ENCODE results near the gene FH. TPM values are rescaled to one million over a fixed set of nuclear protein-coding genes. Genes with fewer than 3 reads are reported as not detected.

The FH gene
- total RNA-seq, 2 experiments from 2014 or later = 44.0 to 72.1 TPM

DNA sequence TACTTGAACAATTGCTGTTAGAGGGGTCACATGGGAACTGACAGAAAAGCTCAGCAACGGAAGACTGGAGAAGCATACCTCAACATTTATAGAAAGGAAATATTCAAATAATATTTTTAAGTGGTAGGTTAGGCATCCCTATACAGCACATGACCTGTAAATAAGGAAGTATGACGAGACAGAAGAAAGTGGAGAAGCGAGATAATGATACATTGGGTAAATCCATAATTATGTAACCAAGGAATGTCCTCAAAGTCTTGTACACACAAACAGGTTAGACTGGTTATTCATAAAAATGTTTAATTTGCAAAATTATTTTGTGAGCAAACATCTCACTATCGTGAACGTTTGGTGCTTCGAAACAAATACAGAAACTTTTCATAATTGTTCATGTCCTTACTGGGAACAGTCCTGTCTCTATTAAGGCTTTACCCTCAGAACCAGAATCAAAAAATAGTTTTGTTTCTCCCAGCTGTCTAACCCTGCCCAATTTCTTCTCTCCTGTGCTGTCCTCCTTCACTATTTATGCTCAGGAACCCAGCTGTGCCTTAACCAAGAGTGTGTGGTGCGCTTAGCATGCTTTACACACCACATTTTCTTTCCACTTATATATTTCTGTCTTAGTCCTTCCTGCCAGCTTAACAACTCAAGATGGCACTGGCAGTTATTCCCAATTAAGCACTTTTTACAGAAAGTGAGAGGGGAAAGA lies 22.8 kb upstream of the FH start:
- H3K79me2 ChIP-seq (ENCODE audit: insufficient read depth, low read depth, low read length) = peaks cover 7% of the 10 kb centered on the region; the same call in 1 of the 2 replicates
- H2AFZ ChIP-seq (ENCODE audit: low read length) = peak overlapping the region; percentile 76
- H4K20me1 ChIP-seq (ENCODE audit: insufficient read depth, low read length) = no peaks in the 10 kb centered on the region
- peak overlapping the region; percentile 9 for H3K27ac ChIP-seq (ENCODE audit: low read depth, low read length, poor library complexity, severe bottlenecking)
- H3K4me3 ChIP-seq (ENCODE audit: low read depth, low read length, poor library complexity, severe bottlenecking) = peak overlapping the region; percentile 40
- intact Hi-C loops (cut with micrococcal nuclease; ENCODE audit: unreplicated experiment) = no loop called here
- peaks cover 14% of the 10 kb centered on the region for H3K36me3 ChIP-seq (ENCODE audit: insufficient read depth, low read length)
- H3K4me1 ChIP-seq (ENCODE audit: insufficient read depth, low read length, poor library complexity, severe bottlenecking) = peaks cover 15% of the 10 kb centered on the region
- POLR2A ChIA-PET = interaction anchor here (0.8 to 1.6 kb wide), 7 partner anchors 7 to 87 kb away, joined by 3 to 9 read pairs (median 4); partner anchors contain the start of genes FH and KMO
- TF ChIP-seq EZH2phosphoT487 (IDR thresholded peaks at IDR 0.05; ENCODE audit: borderline replicate concordance, low read depth, low read length) = no peak
- TF ChIP-seq, protein P1, sequence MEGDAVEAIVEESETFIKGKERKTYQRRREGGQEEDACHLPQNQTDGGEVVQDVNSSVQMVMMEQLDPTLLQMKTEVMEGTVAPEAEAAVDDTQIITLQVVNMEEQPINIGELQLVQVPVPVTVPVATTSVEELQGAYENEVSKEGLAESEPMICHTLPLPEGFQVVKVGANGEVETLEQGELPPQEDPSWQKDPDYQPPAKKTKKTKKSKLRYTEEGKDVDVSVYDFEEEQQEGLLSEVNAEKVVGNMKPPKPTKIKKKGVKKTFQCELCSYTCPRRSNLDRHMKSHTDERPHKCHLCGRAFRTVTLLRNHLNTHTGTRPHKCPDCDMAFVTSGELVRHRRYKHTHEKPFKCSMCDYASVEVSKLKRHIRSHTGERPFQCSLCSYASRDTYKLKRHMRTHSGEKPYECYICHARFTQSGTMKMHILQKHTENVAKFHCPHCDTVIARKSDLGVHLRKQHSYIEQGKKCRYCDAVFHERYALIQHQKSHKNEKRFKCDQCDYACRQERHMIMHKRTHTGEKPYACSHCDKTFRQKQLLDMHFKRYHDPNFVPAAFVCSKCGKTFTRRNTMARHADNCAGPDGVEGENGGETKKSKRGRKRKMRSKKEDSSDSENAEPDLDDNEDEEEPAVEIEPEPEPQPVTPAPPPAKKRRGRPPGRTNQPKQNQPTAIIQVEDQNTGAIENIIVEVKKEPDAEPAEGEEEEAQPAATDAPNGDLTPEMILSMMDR (conservative IDR thresholded peaks at IDR 0.05; ENCODE audit: low read length) = 0 out of 2 replicates have a peak, but pooled peaks have one; percentile 27
- DNase-seq (ENCODE audit: low spot score) = peak; percentile 33
- no TSS peak for BruUV-seq (replicated peaks)
- no peaks in the 10 kb centered on the region for H3K9me2 ChIP-seq (ENCODE audit: insufficient read depth, low read length)
- H3K4me2 ChIP-seq (ENCODE audit: low read length) = peak overlapping the region; percentile 58
- CTCF ChIA-PET (ENCODE audit: unreplicated experiment) = no interaction called here
- 0 out of 2 replicates have a peak, but pooled peaks cover 8% of the 10 kb centered on the region for H3K9me3 ChIP-seq (ENCODE audit: low read length)

GRCh38 chr1:241536969-241537368 lies 17.4 kb upstream of the FH start:
- Histone ChIP-seq H3K36me3 (ENCODE audit: insufficient read depth, low read length) (peaks cover 30% of the 10 kb centered on the region), H2AFZ (ENCODE audit: low read length) (no peak overlapping the region), H3K9me3 (ENCODE audit: low read length) (peaks cover 8% of the 10 kb centered on the region; the same call in 1 of the 2 replicates), H3K4me2 (ENCODE audit: low read length) (no peak overlapping the region), H3K79me2 (ENCODE audit: insufficient read depth, low read depth, low read length) (peaks cover 24% of the 10 kb centered on the region), H4K20me1 (ENCODE audit: insufficient read depth, low read length) (no peaks in the 10 kb centered on the region), H3K4me3 (ENCODE audit: low read depth, low read length, poor library complexity, severe bottlenecking) (no peak overlapping the region), H3K4me1 (ENCODE audit: insufficient read depth, low read length, poor library complexity, severe bottlenecking) (peaks cover 37% of the 10 kb centered on the region), H3K9me2 (ENCODE audit: insufficient read depth, low read length) (no peaks in the 10 kb centered on the region), H3K27ac (ENCODE audit: low read depth, low read length, poor library complexity, severe bottlenecking) (no peak overlapping the region)
- no TSS peak for BruUV-seq (replicated peaks)
- ChIA-PET CTCF (ENCODE audit: unreplicated experiment) (no interaction called here), POLR2A (interaction anchor here (0.6 to 1.9 kb wide), 7 partner anchors 10 to 262 kb away, joined by 3 to 8 read pairs (median 5); no protein-coding TSS in a partner anchor)
- TF ChIP-seq EZH2phosphoT487 (IDR thresholded peaks at IDR 0.05; ENCODE audit: borderline replicate concordance, low read depth, low read length) = no peak
- TF ChIP-seq, protein P1 (conservative IDR thresholded peaks at IDR 0.05; ENCODE audit: low read length) = no peak
- intact Hi-C loops (cut with micrococcal nuclease; ENCODE audit: unreplicated experiment) = no loop called here
- no peak for DNase-seq (ENCODE audit: low spot score)

DNA sequence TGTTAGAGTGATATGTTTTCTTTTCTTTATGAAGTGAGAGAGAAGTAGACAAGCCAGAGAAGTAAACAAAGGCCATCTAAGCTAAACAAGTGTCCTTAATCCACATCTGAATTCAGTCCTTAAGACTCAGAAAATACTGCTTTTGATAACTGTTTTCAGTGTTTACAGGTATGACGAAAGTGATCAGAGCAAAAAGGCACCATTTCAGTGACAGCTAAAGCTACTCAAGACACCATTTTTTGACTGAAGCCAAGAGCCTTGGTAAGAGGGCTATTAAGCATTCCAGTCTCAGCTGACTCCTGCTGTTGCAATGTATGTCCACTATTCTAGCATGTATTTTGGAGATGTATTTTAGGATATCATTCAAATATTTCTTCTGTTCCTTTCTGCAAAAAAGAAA lies 16.7 kb upstream of the FH start:
- TF ChIP-seq EZH2phosphoT487 (IDR thresholded peaks at IDR 0.05; ENCODE audit: borderline replicate concordance, low read depth, low read length) = no peak
- TF ChIP-seq, protein P1 (conservative IDR thresholded peaks at IDR 0.05; ENCODE audit: low read length) = no peak
- POLR2A ChIA-PET = interaction anchor here (0.6 to 1.9 kb wide), 8 partner anchors 10 to 1688 kb away, joined by 3 to 8 read pairs (median 4); no protein-coding TSS in a partner anchor
- Histone ChIP-seq H3K4me1 (ENCODE audit: insufficient read depth, low read length, poor library complexity, severe bottlenecking) (peaks cover 32% of the 10 kb centered on the region), H2AFZ (ENCODE audit: low read length) (no peak overlapping the region), H3K9me2 (ENCODE audit: insufficient read depth, low read length) (no peaks in the 10 kb centered on the region), H3K4me2 (ENCODE audit: low read length) (0 out of 2 replicates have a peak overlapping the region, but pooled peaks have one; percentile 13), H3K36me3 (ENCODE audit: insufficient read depth, low read length) (peaks cover 30% of the 10 kb centered on the region), H3K27ac (ENCODE audit: low read depth, low read length, poor library complexity, severe bottlenecking) (no peak overlapping the region), H3K4me3 (ENCODE audit: low read depth, low read length, poor library complexity, severe bottlenecking) (no peak overlapping the region), H3K9me3 (ENCODE audit: low read length) (peaks cover 8% of the 10 kb centered on the region; the same call in 1 of the 2 replicates), H4K20me1 (ENCODE audit: insufficient read depth, low read length) (no peaks in the 10 kb centered on the region), H3K79me2 (ENCODE audit: insufficient read depth, low read depth, low read length) (peaks cover 22% of the 10 kb centered on the region)
- no peak for DNase-seq (ENCODE audit: low spot score)
- CTCF ChIA-PET (ENCODE audit: unreplicated experiment) = no interaction called here
- intact Hi-C loops (cut with micrococcal nuclease; ENCODE audit: unreplicated experiment) = no loop called here
- no TSS peak for BruUV-seq (replicated peaks)

Data from OCI-LY7 (cell line).